NCI-H2107 treated with DMSO at 0.1 percent for 48 hours (cell line): Measurements from ENCODE around the gene USP31.
"Not testable (repeated sequence)": the region's sequence is repeated elsewhere in the genome, so short reads cannot be mapped to it uniquely, and the experiment has no call there.

Experiments
- DNase-seq: peaks from one replicate; lab custom pipeline; 2025; ENCODE audit not compliant: unreplicated experiment; lab: John Stamatoyannopoulos, UW

The USP31 gene

DNA sequence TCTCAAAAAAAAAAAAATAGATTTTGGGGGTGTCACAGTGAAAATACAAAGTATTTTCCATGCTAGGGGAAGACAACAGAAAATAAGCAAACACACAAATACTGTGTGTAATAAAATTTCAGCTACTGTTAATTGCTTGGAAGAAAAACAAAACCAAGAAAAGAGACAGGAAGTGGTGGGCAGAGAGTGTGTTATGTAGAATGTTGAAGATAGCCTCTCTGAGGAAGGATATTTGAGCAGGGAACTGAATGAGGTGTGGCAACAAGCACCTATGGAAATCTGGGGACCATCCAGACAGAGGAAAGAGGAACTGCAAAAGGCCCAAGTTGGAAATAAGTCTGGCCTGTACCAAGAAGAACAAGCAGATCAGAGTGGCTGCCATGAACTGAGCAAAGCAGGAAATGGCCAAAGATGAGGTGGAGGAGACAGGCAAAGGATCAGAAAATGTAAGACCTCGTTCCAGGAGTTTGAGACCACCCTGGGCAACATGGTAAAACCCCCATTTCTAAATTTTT lies 7.8 kb upstream of the USP31 start:
- no peak for DNase-seq

DNA sequence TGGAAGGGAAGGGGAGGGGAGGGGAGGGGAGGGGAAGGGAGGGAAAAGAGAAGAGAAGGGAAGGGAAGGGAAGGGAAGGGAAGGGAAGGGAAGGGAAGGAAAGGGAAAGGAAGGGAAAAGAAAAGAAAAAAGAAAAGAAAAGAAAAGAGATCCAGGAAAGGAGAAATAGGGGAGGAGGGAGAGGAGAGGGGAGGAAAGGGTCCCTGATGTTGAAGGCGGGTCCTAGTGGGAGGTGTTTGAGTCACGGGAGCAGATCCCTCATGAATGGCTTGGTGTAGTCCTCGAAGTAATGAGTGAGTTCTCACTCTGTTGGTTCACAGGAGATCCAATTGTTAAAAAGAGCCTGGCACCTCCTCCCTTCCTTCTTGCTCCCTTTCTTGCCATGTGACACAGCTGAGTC lies 6.9 kb upstream of the USP31 start:
- no peak for DNase-seq

DNA sequence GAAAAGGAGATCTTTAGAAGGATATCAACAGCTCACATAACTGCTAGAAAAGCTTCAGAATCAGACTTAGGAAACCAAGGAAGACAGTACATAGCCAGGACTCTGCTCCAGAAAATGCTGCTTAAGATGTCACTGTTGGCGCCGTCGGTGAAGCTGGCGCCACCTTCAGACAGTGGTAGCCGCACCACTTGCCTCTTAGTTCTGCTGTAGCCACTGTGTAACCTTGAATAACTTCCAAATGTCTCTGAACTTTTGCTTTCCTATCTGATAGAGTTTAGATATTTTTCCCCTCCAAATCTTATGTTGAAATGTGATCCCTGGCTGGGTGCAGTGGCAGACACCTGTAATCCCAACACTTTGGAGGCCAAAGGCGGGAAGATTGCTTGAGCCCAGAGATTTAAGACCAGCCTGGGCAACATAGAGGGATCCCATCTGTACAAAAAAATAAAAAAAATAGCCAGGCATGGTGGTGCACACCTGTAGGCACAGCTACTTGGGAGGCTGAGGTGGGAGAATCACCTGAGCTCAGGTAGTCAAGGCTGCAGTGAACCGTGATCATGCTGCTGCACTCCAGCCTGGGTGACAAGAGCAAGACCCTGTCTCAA lies 6.3 kb upstream of the USP31 start:
- no peak for DNase-seq

DNA sequence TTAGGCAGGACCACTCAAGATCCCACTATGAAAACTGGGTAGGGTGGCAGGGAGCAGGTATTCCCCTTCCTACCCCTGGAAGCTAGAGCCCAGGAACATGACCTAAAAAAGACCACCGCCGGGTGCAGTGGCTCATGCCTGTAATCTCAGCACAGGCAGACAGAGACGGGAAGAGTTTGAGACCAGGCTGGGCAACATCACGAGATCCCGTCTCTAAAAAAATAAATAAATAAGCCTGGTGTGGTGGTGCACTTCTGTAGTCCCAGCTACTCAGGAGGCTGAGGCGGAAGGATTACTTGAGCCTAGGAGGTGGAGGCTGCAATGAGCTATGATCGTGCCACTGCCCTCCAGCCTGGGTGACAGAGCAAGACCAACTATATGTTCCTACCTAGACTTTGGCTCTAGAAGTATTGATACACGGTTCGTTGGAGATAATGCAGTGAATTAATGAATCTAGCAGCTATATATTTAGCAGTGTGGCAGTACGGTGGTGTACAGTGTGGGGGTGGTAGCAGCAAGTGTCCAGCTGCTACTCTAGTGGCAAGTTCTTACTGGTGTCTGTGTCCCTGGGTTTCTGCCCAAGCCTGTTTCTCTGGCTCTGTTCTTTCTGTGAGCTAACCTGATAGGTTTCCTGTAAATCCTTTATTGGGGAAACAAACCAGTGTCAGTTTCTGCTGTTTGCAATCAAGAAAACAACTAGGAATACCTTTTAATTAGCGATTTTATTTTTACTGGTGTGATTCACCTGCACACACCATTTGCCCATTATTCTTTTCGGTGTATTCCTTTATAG lies 3.3 kb upstream of the USP31 start:
- no peak for DNase-seq

DNA sequence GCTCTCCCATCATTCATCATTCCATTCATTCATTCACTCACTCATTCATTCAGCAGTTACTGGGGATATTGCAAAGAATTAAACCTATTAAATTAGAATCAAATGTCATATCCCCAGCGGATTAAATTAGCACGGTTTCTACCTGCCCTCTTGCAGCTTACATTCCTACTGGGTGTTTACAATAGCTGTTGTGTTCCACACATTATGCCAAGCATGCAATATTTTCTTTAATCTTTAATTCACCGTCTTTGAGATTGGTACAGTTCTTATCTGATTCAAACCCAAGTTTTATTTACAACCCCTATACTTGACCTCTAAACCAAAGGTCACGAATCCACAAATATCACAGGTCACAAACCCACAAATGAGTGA lies 727 bp upstream of the USP31 start:
- no peak for DNase-seq

DNA sequence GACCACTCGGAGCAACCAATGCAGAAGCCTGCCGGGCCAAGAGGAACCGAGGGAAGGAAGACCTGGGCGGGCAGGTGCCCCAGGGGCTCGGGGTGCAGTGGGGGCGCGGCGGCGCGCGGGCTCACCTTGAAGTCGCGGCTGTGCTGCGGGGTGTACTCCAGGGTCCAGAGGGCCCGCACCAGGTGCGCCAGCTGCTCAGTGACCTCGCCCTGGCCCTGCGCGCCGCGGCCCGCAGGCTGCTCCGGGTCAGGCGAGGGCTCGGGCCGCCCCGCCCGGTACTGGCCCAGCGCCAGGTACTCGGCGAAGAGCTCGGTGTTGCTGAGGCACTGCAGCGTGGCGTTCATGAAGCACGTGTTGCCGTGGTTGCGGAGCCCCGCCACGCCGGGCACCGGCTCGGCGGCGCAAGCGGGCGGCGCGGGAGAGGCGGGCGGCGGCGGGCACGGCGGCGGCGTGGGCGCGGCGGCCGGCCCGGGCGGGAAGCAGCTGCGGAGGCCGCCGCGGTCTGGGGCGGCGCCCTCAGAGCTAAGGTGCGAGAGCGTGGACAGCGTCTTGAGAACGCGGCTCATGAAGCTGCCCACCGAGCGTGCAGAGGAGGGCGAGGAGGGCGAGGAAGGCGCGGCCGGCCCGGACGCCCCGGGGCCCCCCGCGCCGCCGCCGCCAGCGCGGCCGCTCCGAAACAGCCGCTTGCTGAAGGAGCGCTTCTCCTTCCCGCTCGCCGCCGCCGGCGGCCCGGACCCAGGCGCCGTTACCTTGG lies 562 bp downstream of the USP31 start:
- no peak for DNase-seq

DNA sequence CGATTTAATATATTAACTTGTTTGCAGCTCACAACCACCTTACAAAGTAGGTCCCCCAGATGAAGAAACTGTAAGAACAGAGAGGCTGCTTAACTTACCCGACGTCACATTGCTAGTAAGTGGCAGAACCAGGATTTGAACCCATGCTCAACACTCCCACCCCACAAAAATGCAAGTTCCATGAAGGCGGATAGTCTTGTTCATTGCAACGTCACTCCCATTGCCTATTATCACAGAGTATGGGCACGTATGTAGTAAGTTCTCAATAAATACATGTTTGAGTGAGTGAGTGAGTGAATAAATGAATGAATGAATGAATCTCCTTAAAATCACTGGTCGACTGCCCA lies 1.1 kb downstream of the USP31 start:
- no peak for DNase-seq

DNA sequence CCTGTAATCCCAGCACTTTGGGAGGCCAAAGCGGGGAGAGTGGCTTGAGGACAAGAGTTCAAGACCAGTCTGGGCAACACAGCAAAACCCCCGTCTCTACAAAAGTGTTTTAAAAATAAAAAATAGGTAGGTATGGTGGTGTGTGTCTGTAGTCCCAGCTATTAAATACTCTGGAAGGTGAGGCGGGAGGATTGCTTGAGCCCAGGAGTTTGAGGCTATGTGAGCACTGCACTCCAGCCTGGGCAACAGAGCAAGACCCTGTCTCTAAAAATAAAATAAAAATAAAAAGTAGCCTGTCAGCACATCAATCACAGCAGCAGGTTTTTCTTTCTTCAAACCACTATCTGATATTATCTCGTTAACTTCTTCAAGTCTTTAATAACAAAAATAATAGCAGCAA lies 1.6 kb downstream of the USP31 start:
- DNase-seq: no peak

DNA sequence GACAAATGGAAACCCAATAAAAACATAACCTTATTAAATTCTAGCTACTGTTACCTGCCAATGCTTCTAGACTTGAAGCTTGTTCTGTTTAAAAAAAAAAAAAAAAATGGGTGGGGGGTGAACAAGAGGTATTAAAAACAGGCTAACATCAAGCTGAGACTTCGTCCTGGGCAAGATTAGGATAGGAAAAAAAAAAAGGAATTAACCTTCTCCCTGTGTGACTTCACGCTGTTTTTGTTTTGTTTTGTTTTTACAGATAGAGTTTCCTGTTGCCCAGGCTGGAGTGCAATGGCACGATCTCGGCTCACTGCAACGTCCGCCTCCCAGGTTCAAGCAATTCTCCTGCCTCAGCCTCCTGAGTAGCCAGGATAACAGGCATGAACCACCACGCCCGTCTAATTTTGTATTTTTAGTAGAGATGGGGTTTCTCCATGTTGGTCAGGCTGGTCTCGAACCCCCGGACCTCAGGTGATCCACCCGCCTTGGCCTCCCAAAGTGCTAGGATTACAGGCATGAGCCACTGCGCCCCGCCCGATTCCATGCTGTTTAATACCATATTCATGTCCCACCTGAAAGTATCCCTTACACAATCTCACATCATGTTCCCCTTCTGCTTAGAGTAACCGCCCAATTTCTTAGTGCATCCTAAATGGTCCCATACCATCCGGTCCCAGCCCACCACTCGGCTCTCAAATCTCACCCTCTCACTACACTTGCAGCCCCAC lies 2.2 kb downstream of the USP31 start:
- no peak for DNase-seq

DNA sequence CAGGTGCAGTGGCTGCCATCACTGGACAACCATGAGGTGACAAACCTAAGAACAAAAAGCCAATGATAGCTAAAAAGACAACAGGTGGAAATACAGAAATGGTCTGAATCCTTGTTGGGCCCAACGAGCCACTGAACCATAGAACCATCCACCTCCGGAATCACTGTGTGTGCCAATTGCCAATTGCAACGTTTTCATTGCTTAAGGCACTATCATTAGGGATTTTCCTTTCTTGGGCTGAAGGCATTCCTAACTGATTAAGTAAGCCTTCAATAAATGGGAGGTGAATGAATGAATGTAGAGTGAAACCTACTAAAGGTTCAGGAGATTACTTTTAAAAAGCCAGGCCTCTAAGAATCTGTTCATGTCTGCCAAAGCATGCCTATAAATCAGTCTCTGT lies 3.6 kb downstream of the USP31 start:
- DNase-seq: no peak

DNA sequence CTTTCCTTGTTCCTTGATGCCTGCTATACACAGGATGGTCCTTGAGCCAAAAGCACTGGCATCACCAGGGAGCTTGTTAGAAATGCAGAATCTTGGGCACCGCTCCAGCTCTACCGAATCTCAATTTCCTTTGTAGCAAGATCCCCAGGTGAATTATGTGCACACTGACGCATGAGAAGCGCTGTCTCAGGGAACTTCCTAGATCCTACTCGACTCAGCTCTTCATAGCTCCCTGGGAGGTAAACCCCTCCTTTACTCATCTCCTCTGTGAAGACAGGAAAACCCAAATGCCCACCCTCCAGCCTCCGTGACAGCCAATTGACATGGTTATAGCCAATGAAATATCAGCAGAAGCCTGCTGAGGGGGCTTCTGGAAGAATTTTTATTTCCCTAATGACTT lies 4.1 kb downstream of the USP31 start:
- DNase-seq: no peak

DNA sequence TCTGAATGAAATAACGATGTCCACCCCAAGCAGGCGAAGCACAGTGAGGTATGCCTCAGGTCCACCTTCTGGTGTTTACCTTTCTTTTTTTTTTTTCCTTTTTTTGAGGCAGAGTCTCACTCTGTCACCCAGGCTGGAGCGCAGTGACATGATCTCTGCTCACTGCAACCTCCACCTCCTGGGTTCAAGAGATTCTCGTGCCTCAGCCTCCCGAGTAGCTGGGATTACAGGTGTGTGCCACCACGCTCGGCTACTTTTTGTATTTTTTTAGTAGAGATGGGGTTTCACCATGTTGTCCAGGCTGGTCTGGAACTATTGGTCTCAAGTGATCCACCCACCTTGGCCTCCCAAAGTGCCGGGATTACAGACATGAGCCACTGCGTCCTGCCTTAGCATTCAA lies 4.9 kb downstream of the USP31 start:
- not testable (repeated sequence) for DNase-seq

DNA sequence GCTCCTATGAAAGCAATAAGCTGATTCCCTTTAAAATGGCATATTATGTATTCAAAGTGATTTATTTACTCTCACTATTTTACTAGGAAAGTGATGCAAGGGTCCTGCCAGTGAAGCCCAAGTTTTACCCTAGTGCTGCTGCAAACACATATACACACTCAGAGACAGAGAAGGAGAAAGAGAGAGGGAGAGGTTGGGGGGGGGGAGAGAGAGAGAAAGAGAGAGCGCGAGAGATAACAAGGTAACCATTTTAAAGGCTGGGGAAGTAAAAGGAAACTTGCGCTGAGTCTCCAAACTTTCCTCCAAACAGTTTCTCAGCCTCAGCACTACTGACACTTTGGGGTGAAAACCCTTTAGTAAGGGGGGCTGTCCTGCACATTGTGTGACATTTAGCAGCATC lies 5.9 kb downstream of the USP31 start:
- DNase-seq: no peak

DNA sequence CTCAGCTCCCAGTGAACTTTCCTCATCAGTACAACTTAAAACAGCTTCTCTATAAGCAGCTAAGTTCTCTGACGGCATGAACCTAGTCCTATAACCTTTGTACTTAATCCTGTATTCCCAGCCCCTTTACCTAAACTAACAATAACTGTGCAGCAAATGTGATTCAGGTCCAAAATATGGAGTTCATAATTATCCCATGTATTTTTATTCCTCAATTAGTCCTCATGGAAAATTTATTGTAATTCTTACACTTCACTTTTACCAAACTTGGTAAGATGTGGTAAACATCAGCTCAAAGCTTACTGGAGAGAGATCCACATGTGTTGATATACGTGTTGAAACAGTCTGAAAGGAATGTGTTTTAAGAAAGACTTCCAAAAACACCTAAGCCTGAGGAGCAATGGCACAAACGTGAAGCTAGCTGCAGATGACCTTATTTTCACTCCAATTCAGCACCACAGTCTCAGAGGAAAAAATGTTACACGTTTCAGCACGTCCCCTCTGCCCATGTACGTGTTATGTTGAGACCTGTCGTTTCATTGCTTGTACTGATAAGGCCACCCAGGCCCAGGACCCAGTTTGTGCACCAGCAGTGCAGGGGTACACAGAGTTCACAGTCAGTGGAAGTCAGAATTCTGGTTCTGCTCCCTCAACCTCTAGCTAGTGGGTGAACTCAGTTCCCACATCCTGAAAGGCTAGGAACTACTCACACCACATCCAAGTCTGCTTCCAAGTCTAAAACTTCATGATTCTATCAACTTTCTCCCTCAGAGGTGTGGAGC lies 7.1 kb downstream of the USP31 start:
- DNase-seq: no peak

DNA sequence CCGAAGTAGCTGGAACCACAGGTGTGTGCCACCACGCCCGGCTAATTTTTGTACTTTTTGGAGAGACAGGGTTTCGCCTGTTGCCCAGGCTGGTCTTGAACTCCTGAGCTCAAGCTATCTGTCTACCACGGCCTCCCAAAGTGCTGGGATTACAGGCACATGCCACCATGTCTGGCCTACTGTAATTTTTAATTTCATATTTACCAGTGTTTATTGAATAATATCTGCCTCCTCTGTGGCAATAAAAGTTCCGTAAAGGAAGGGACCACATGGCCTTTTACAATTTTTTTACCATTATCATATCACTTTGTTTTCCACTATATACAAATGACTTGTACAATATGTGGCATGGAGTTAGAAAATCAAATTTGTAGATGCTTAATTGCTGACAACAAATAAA lies 7.8 kb downstream of the USP31 start:
- DNase-seq: no peak

DNA sequence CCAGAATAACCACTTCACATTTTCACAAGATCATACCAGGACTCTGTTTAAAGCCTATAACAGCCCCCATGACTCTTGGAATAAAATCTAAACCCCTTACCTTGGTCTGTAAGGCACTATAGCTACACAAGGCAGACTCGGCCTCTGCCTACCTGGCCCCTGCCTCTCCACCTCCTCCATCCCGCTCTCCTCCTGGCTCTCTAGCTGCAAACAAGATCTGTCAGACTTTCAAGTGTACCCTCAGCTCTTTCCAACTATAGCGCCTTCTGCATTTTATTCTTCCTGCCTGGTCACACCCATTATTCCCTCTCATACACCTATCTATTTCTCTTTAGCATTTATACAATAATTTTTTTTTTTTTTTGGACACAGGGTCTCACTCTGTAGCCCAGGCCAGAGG lies 8.2 kb downstream of the USP31 start:
- DNase-seq: no peak

DNA sequence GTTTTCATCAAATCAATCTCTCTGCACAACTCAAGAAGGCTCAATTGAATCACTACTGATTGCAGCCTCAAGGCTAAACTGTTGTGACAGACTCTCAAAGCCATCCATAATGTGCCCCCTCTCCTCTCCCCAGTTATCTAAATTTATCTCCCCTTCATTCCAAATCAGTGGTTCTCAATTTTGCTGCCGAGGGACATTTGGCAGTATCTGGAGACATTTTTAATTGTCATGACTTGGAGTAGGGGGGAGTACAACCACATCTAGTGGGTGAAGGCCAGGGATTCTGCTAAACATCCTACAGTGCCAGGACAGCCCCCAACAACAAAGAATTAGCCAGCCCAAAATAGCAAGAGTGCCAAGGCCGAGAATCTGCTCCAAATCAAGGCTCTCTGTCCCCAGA lies 9.1 kb downstream of the USP31 start:
- DNase-seq: no peak

DNA sequence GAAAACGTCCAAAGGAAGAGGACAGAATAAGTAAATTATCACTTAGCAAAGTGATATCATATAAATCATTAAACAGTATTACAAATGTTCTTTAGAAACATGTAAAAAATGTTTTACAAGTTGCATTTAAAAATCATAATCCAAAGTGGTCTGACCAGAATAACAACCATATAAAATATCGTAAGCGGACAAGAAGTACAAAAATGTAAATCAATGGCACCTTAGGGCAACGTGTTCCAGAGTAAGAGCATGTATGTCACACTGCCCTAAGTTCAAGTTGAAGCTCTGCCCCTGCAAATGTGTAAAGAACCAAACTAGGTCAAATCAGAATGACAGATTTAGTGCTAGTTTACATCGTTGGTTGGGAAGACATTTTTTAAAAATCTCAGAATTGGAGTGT lies 11.4 kb downstream of the USP31 start:
- no peak for DNase-seq

DNA sequence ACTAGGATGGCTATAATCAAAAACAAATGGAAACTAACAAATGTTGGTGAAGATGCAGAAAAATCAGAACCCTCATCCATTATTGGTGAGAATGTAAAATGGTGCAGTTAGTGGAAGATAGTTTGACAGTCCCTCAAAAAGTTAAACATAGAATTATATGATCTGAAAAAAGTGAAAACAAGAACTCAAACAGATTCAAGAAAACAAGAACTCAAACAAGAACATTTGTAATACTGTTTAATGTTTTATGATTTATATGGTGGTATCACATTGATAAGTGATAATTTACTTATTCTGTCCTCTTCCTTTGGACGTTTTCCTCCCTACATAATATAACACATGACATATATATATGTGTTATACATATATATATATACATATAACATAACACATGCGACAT lies 12.0 kb downstream of the USP31 start:
- no peak for DNase-seq

DNA sequence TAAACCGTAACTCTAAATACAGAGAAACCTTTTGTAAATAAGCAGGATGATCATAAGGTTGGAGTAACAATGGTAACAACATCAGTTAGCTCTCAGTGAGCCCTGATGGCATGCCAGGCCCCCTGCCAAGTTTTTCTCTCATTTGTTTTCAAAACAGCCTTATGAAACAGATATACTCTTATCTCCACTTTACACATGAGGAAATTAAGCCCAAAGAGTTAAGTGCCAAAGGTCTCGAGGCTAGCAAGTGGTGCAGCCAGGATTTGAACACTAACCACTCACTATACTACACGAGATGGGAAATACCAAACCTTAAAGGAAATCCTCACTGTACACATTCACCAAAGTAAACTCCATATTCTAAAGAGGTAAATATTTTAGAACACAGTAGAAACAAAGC lies 15.0 kb downstream of the USP31 start:
- no peak for DNase-seq
